ENCODE data around the gene SP7. TPM values are rescaled to one million over a fixed set of nuclear protein-coding genes. Genes with fewer than 3 reads are reported as not detected.

Gene SP7
- total and polyA plus RNA-seq, 11 donors: not detected

GRCh38 chr12:53295891-53296219 is 40.3 kb downstream of the SP7 start:
- H3K4me3 ChIP-seq: peak overlapping the region; percentile 71 to 95 (median 86)
- H3K36me3 ChIP-seq: peaks cover 0 to 29% (median 16%) of the 10 kb centered on the region in 9 donors
- no peak for ATAC-seq
- peak overlapping the region; percentile 60 to 96 (median 87) for H3K27ac ChIP-seq
- WGBS, 4 donors: 3 to 4% (median 3%) methylated on average over 12 of the region's 12 CpGs
- intact Hi-C loops (cut with DNase I): loop anchor here in 1 of 10 donors (1.0 kb wide), 1 partner anchor 25 kb away; the partner anchor contains the start of gene AAAS
- peaks cover 3 to 58% (median 35%) of the 10 kb centered on the region in 12 donors for H3K4me1 ChIP-seq
- H3K9me3 ChIP-seq: no peaks in the 10 kb centered on the region
- DNase-seq: no peak
- no peak for TF ChIP-seq POLR2A (IDR thresholded peaks at IDR 0.05)
- TF ChIP-seq CTCF (IDR thresholded peaks at IDR 0.05): no peak
- no peaks in the 10 kb centered on the region for H3K27me3 ChIP-seq

GRCh38 chr12:53295070-53295890 is 40.9 kb downstream of the SP7 start, which contains the start of gene PFDN5:
Gene PFDN5, plus strand, starts transcription at chr12:53295542. Its CDS starts 26 bp downstream, at chr12:53295568.
- peak within 1 kb of the TSS; percentile 71 to 95 (median 86) for H3K4me3 ChIP-seq
- WGBS, 4 donors: 2 to 3% (median 2%) methylated on average over 31 to 42 of the region's 42 CpGs
- DNase-seq (peak; percentile 90 to 95 (median 93)), ATAC-seq (peak; percentile 87 to 95 (median 92))
- intact Hi-C loops (cut with DNase I): loop anchor here in 1 of 10 donors (1.0 kb wide), 1 partner anchor 26 kb away; the partner anchor contains the start of gene AAAS
- H3K27me3 ChIP-seq: no peaks in the 10 kb centered on the region
- H3K4me1 ChIP-seq: peaks cover 0 to 52% (median 29%) of the 10 kb centered on the region in 12 donors
- TF ChIP-seq CTCF (IDR thresholded peaks at IDR 0.05) (peak in 3 of 12 donors; percentile 7 to 24 (median 21)), POLR2A (IDR thresholded peaks at IDR 0.05) (peak in 1 of 2 donors; percentile 49)
- peak within 1 kb of the TSS; percentile 60 to 96 (median 87) for H3K27ac ChIP-seq
- peaks cover 0 to 27% (median 16%) of the 10 kb centered on the region in 9 donors for H3K36me3 ChIP-seq
- H3K9me3 ChIP-seq: no peaks in the 10 kb centered on the region

GRCh38 chr12:53292426-53292825 is 43.7 kb downstream of the SP7 start:
- DNase-seq: no peak
- intact Hi-C loops (cut with DNase I): no loop called here
- no peak for ATAC-seq
- TF ChIP-seq CTCF (IDR thresholded peaks at IDR 0.05) (no peak), POLR2A (IDR thresholded peaks at IDR 0.05) (no peak)
- Histone ChIP-seq H3K4me1 (peaks cover 0 to 26% (median 17%) of the 10 kb centered on the region in 12 donors), H3K9me3 (no peaks in the 10 kb centered on the region), H3K27ac (no peak overlapping the region), H3K4me3 (no peak overlapping the region), H3K27me3 (no peaks in the 10 kb centered on the region), H3K36me3 (peaks cover 0 to 31% (median 2%) of the 10 kb centered on the region in 9 donors)

GRCh38 chr12:53290661-53291060 is 45.5 kb downstream of the SP7 start:
- Histone ChIP-seq H3K27me3 (no peaks in the 10 kb centered on the region), H3K4me3 (no peak overlapping the region), H3K36me3 (peaks cover 0 to 20% (median 0%) of the 10 kb centered on the region in 9 donors), H3K27ac (no peak overlapping the region), H3K9me3 (no peaks in the 10 kb centered on the region), H3K4me1 (peaks cover 0 to 8% (median 2%) of the 10 kb centered on the region in 12 donors)
- intact Hi-C loops (cut with DNase I): no loop called here
- TF ChIP-seq POLR2A (IDR thresholded peaks at IDR 0.05) (no peak), CTCF (IDR thresholded peaks at IDR 0.05) (no peak)
- DNase-seq (no peak), ATAC-seq (no peak)
- WGBS, 4 donors: 89 to 95% (median 94%) methylated on average over 9 of the region's 9 CpGs
